GM12874 (cell line): ENCODE data around the gene SLC18A3.

Experiments
- CTCF ChIP-seq: IDR thresholded peaks from 2 replicates; pipeline ENCODE4 v1.5.1; 2011; ENCODE audit warnings: low read depth, mild to moderate bottlenecking, control low read depth, low read length, moderate library complexity; ENCODE audit not compliant: insufficient read depth

The SLC18A3 gene

DNA sequence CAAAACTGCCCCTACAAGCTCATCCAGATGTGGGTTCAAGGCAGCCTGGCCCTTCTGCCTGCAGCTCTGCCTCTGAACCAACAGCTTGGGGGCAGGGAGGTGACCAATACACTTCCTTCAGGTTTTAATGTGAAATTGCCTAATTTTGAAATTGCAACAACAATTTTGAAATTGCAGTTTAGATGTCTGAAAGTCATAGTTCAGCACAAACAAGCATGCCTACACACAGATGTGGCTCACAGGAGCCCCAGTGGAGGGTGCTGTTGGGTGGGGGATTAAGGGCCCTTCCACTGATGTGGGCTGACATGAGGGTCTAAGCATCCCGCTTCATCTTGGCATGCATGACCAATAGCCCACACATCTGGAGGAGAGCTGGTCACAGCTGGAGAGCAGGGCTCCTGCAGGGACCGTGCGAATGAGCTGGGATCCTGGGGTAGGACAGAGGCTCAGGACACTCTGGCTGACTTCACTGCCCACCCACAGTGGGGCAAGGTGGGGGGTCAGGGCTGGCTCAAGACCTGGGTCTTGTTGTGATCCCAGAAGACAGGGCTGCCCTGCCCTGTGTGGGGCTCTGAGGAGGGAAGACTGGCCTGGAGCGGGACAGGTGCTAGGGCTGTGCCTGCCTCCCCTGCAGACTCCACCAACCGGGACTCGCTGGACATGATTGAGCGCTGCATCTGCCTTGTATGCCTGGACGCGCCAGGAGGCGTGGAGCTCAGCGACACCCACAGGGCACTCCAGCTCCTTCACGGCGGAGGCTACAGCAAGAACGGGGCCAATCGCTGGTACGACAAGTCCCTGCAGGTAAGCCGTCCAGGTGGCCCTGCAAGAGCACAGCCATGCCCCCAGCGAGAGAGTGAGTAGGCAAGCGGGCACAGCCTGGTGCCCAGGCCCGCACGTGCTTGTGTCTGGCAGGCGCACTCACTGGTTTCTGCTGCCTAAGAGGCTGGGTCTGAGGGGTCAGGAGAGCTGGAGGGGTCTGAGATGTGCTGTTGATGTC is 36.1 kb downstream of the SLC18A3 start:
- TF ChIP-seq CTCF = no peak

DNA sequence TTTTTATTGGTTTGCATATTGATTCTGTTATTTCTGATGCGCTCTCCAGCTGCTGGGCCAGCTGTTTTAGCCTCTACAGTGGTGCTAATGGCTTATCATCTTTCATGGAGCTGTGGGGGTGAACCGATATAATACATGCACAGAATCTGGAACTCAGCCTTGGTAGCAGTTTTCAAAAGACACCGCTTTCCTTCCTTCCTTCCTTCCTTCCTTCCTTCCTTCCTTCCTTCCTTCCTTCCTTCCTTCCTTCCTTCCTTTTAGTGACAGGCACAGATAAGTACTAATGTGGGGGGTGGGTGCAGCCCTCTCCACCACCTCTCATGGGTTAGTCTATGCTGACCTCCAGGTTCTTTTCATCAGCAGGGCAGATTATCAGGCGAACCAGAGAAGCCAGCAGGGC is 37.4 kb downstream of the SLC18A3 start:
- TF ChIP-seq CTCF = no peak

DNA sequence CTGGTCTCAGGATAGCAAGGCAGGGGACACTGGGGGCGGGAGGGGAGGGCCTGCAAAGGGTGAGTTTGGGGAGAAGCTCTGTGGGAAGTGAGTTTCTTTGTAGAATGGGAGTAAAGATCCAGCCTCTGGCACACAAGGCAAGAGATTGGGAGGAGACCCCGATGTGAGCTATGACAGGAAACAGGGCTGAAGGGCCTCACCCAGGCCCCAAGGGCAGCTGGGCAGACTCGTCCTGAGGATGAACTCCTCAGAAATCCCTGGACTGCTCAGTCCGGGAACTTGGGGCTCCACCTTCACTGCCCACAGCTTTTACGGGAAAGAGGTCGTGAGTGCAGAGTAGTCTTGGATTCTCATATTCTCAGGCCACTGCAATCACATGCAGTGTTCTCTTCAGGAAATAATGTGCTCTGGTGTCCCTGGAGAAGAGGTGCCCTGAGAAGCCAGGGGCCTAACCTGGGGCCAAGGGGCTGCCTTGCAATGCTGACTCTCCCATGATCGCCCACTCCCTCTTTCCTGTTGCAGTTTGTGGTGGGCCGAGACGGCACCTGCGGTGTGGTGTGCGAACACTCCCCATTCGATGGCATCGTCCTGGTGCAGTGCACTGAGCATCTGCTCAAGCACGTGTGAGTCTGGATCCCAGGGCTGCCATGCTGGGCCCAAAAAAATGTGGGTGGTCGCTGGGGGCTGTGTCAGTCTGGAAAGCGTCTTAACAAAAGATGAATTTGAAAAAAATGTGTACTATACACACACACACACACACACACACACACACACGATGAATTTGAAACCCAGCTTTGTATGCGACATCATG is 38.1 kb downstream of the SLC18A3 start:
- TF ChIP-seq CTCF = no peak

GRCh38 chr10:49649294-49649693 is 39.2 kb downstream of the SLC18A3 start:
- no peak for TF ChIP-seq CTCF

DNA sequence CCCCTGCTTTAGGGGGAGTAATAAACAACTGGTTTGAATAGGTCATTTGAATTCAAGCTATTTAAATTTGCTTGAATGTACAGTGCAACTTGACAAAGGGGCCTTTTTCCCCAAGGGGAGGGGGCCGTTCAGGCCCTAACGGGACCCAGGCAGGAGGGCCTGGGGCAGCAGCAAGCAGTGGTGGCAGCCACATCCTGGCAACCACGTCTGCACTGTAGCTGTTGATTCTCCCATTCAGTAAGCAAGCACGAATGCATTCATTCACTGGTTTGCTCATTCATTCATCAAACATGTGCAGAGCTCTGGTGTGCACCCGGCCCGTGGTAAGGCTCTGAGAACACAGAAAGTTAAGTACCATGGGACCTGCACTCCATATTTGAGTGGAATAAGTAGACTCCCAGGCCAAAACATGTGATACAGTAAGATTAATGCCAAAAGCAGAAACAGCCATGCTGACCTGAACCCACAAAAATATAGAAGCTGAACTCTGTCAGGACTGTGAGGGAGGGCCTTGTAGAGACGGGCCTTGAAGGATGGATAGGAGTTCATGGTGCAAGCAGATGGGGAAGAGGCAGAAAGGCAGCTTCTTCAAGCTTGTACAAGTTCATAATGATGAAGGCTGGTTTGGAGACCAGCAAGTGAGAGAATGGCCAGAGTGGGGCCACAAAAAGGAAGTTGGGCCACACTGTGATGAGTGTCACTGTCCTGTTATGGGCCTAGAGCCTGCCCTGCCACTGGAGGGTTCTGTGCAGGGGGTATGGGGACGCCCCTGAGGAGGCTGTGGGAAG is 40.0 kb downstream of the SLC18A3 start:
- TF ChIP-seq CTCF = no peak

DNA sequence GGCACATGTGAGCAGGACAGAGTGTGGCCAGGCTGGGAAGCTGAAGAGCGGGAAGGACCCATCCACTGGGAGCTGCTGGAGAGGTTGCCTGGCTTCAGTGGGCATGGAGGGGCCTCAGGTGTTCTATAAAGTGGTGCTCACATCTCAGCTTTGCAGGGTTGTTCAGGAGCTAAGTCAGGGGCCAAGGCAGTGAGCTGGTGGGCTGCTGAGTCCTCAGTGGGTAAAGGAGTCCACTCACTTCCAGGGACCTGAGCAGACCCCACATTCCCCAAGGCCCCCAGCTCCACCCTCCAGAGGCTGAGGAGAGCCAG is 40.6 kb downstream of the SLC18A3 start:
- TF ChIP-seq CTCF = no peak
